Uterus (tissue), 4 donors: ENCODE data around the gene RUBCNL. TPM values are rescaled to one million over a fixed set of nuclear protein-coding genes. Genes with fewer than 3 reads are reported as not detected.

ENCODE experiments used
- DNase-seq, 2 donors: peaks; one replicate each; pipeline ENCODE4 v3.0.0-alpha.2; 2019 to 2020
- H3K27ac ChIP-seq, 2 donors: fragments of 200-600 bp; sonication (generic); 1 replicate in 1 of 2; 2 replicates in 1 of 2; pipeline ENCODE4 v1.5.1; 2016 to 2018
- H3K27me3 ChIP-seq, 2 donors: fragments of 200-600 bp; sonication (generic); one replicate each; pipeline ENCODE4 v1.5.1; 2018 to 2019; ENCODE audit warnings: control low read depth in 1 of 2
- H3K36me3 ChIP-seq, 2 donors: fragments of 200-600 bp; sonication (generic); one replicate each; pipeline ENCODE4 v1.5.1; 2019; ENCODE audit warnings: control low read depth in 1 of 2
- H3K4me1 ChIP-seq, 2 donors: fragments of 200-600 bp; sonication (generic); one replicate each; pipeline ENCODE4 v1.5.1; 2018 to 2019; ENCODE audit warnings: control low read depth in 1 of 2
- H3K4me3 ChIP-seq, 2 donors: fragments of 200-600 bp; sonication (generic); 1 replicate in 1 of 2; 2 replicates in 1 of 2; pipeline ENCODE4 v1.5.1; 2018 to 2019; ENCODE audit warnings: mild to moderate bottlenecking in 1 of 2
- H3K9me3 ChIP-seq, 2 donors: fragments of 200-600 bp; sonication (generic); one replicate each; pipeline ENCODE4 v1.5.1; 2019; ENCODE audit warnings: control low read depth in 1 of 2
- POLR2A ChIP-seq, 2 donors: fragments of 450-650 bp; IDR thresholded peaks; one replicate each; pipeline ENCODE4 v1.6.1; 2016; ENCODE audit warnings: antibody characterized with exemption in 2 of 2, mild to moderate bottlenecking in 1 of 2, moderate library complexity in 1 of 2
- intact Hi-C: fragments of 100-400 bp; cut with DNase I; formaldehyde crosslinking; loops from one replicate; pipeline ENCODE4 v1.15.1; 2023; ENCODE audit warnings: low total_unique reads
- total RNA-seq, 4 donors: library from RNA; depleted of rRNA in 3 of 4; stranded (reverse); fragments of >200 nt in 3 of 4; gene quantifications; one replicate each; pipeline versions ENCODE4 v1.1.0 to v1.2.4, GENCODE V29; 2014 to 2023
- TF ChIP-seq, protein P1 (sequence below), 4 experiments: fragments of 200-600 bp in 2 of 4; fragments of 450-650 bp in 2 of 4; sonication (generic) in 2 of 4; IDR thresholded peaks; one replicate each; pipeline ENCODE4 v1.5.1; 2016 to 2019; ENCODE audit warnings: antibody characterized with exemption in 4 of 4, mild to moderate bottlenecking in 2 of 4, moderate library complexity in 1 of 4
- donor health status: DM: yes; HTN: yes; CAD: no.

RUBCNL gene
- total RNA-seq, 4 donors from 2014 or later, result 0.59 to 11.8 (median 3.3) TPM

DNA sequence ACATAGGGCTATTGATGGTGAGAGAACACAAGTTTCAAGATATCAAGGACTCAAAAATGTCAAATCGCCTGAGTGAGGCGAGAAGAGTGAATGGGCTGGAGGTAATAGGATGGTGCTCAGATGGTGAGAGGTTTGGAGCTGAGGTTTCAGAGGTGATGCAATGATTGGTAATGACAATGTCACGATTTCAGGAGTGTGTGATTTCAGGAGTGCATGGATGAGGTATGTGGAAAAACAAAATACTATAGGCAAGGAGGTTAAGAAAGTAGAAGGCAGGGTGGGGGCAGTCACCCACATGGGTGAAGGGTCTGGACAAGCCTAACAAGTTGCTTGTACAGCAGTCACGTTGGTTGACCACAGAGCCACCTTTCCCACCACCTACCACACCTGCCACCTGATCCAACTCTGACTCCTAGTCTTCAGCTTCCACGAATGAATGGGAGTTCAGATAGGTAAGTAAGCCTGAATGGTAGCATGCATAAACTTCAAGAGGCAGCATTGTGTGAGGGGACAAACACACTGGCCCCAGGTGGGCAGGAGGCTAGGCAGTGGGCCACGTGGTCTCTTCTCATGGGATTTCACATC is 71.5 kb downstream of the RUBCNL start:
- H3K36me3 ChIP-seq, result no peaks in the 10 kb centered on the region
- no peak for TF ChIP-seq POLR2A (IDR thresholded peaks at IDR 0.05)
- TF ChIP-seq, protein P1, sequence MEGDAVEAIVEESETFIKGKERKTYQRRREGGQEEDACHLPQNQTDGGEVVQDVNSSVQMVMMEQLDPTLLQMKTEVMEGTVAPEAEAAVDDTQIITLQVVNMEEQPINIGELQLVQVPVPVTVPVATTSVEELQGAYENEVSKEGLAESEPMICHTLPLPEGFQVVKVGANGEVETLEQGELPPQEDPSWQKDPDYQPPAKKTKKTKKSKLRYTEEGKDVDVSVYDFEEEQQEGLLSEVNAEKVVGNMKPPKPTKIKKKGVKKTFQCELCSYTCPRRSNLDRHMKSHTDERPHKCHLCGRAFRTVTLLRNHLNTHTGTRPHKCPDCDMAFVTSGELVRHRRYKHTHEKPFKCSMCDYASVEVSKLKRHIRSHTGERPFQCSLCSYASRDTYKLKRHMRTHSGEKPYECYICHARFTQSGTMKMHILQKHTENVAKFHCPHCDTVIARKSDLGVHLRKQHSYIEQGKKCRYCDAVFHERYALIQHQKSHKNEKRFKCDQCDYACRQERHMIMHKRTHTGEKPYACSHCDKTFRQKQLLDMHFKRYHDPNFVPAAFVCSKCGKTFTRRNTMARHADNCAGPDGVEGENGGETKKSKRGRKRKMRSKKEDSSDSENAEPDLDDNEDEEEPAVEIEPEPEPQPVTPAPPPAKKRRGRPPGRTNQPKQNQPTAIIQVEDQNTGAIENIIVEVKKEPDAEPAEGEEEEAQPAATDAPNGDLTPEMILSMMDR (IDR thresholded peaks at IDR 0.05), result no peak
- H3K4me3 ChIP-seq, result no peak overlapping the region
- no peaks in the 10 kb centered on the region for H3K27me3 ChIP-seq
- no peaks in the 10 kb centered on the region for H3K9me3 ChIP-seq
- H3K4me1 ChIP-seq, result no peaks in the 10 kb centered on the region
- no peak overlapping the region for H3K27ac ChIP-seq
- no peak for DNase-seq
- intact Hi-C loops, result no loop called here

DNA sequence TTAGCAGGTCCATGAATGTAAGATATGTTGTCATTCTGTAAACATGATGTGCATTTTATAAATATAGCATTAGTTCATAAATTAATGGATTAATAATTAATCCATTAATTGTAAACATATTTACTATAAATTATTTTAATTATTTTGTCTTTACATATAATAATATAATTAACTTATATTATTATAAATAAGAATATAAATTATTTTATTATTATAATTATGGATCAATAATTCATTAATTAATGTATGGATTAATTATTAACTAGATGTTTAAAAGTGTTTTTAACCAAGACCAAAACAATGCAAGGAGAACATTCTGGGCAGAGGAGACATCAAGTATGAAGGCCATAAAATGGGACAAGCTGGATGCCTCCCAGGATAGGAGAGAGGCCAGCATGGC is 72.0 kb downstream of the RUBCNL start:
- no peak overlapping the region for H3K27ac ChIP-seq
- no peaks in the 10 kb centered on the region for H3K36me3 ChIP-seq

DNA sequence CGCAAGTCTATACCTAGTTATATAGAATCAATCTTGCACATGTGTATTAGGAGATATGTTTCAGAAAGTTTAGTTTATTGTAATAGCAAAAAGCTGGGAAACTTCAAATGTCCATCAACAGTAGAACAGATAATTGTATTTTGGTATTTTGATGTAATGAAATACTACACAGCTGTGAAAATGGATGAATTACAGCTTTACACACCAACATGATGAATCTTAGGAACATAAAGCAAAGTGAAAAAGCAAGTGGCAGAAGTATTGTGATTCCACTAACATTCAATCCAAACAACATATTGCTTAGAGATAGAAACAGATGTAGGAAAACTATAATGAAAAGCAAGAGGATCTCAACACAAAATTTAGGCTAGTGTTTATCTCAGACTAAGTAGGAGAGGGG is 72.5 kb downstream of the RUBCNL start:
- no peaks in the 10 kb centered on the region for H3K27me3 ChIP-seq
- no peak overlapping the region for H3K4me3 ChIP-seq
- no peak for TF ChIP-seq POLR2A (IDR thresholded peaks at IDR 0.05)
- TF ChIP-seq, protein P1 (IDR thresholded peaks at IDR 0.05), result no peak
- no peaks in the 10 kb centered on the region for H3K36me3 ChIP-seq
- no peak overlapping the region for H3K27ac ChIP-seq
- no peaks in the 10 kb centered on the region for H3K9me3 ChIP-seq
- no peak for DNase-seq
- intact Hi-C loops, result no loop called here
- no peaks in the 10 kb centered on the region for H3K4me1 ChIP-seq

More for the DNA sequence above, 72.0 kb downstream of the RUBCNL start:
- no peaks in the 10 kb centered on the region for H3K27me3 ChIP-seq
- no peak for DNase-seq
- H3K9me3 ChIP-seq, result no peaks in the 10 kb centered on the region
- intact Hi-C loops, result no loop called here
- H3K4me1 ChIP-seq, result no peaks in the 10 kb centered on the region
- no peak overlapping the region for H3K4me3 ChIP-seq
- no peak for TF ChIP-seq POLR2A (IDR thresholded peaks at IDR 0.05)
- TF ChIP-seq, protein P1 (IDR thresholded peaks at IDR 0.05), result no peak

DNA sequence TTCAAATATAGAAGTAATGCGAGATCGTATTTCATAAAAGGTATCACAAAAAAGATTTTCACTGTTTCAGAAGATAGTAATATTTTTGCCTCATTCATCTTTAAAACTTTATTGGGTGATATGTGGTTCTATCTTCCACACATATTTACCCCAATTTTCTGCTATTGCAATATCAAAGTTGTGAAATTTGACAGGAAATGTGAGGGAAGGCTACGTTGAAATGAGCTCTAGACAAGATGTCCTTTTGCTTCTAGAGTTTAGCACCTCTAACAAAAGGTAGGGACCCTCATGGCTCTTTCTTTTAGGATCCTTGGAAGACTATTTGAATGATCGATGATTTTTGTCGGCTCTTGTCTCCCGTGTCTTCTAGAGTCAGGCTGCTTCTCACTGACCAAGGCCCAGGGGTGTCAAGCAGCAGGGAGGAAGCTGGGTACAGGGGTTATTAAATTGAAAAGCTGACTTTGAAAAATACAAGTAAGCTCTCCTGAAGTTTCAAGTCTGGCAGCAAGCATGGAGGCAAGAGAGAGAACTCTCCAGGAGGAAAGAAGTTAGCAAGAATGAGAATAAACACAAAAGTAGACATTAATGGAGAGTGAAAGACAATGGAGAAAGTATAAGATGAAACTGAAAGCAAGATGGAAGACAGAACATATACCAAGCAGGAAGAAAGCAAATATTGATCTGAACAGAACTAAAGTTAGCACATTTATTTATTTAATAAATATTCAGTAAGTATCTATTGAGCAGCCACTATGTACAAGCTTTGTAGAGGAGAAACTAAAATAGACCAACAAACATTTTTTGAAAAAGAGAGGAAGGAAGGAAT is 73.4 kb downstream of the RUBCNL start:
- TF ChIP-seq, protein P1 (IDR thresholded peaks at IDR 0.05), result no peak
- TF ChIP-seq POLR2A (IDR thresholded peaks at IDR 0.05), result no peak
- Histone ChIP-seq H3K4me3 (no peak overlapping the region), H3K27me3 (no peaks in the 10 kb centered on the region), H3K4me1 (no peaks in the 10 kb centered on the region), H3K9me3 (no peaks in the 10 kb centered on the region), H3K36me3 (no peaks in the 10 kb centered on the region), H3K27ac (no peak overlapping the region)
- DNase-seq, result no peak
- intact Hi-C loops, result no loop called here

DNA sequence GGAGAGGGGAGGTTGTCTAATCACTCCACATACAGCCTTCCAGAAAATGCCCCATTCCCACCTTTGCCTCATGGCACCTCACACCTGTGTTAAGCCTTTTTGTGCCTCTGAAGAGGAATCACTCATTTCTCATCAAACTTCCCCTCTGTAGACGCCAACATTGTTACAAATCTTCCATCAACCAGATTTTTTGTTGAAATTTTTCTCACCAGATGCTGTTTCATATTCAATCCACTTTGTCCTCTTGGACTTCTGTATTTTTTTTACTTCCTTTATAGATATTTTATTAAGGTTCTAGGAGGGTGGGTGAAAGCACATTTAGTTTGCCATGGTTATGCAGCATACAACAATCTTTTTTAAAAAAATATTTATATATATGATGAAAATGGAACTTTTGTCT is 74.0 kb downstream of the RUBCNL start:
- Histone ChIP-seq H3K4me1 (no peaks in the 10 kb centered on the region), H3K4me3 (no peak overlapping the region), H3K27me3 (no peaks in the 10 kb centered on the region), H3K36me3 (no peaks in the 10 kb centered on the region), H3K27ac (no peak overlapping the region), H3K9me3 (no peaks in the 10 kb centered on the region)
- intact Hi-C loops, result no loop called here
- no peak for TF ChIP-seq POLR2A (IDR thresholded peaks at IDR 0.05)
- TF ChIP-seq, protein P1 (IDR thresholded peaks at IDR 0.05), result no peak
- DNase-seq, result no peak
